K562 (cell line): Measurements from ENCODE around the gene VPS4A. TPM values are rescaled to one million over a fixed set of nuclear protein-coding genes. Genes with fewer than 3 reads are reported as not detected.

Experiments
- GABPA ChIP-seq: fragments of 200-800 bp; sonication (Bioruptor generic); conservative IDR thresholded peaks from 2 replicates; pipeline ENCODE4 v1.6.1; 2016; ENCODE audit warnings: low read depth, missing genetic modification characterization, missing compliant biosample characterization
- HDAC2 ChIP-seq: fragments of 450-650 bp; IDR thresholded peaks from 2 replicates; pipeline ENCODE4 v1.6.1; 2016; ENCODE audit warnings: mild to moderate bottlenecking
- HNRNPL ChIP-seq: fragments of 200-400 bp; formaldehyde crosslinking; IDR thresholded peaks from 2 replicates; pipeline ENCODE4 v1.6.1; 2017; ENCODE audit warnings: low read depth, mild to moderate bottlenecking, low read length
- SMARCA5 ChIP-seq: fragments of 450-650 bp; IDR thresholded peaks from 2 replicates; pipeline ENCODE4 v1.6.1; 2016
- ZBTB1 ChIP-seq: sonication (generic); formaldehyde crosslinking; IDR thresholded peaks from 2 replicates; pipeline ENCODE4 v1.8.1; 2023; ENCODE audit warnings: missing genetic modification reagents, low read depth, mild to moderate bottlenecking, borderline replicate concordance
- ZFX ChIP-seq: sonication (generic); formaldehyde crosslinking; IDR thresholded peaks from 2 replicates; pipeline ENCODE4 v1.8.0; 2022; ENCODE audit warnings: mild to moderate bottlenecking, missing genetic modification reagents, moderate library complexity
- polyA plus RNA-seq, 8 experiments: library from polyadenylated mRNA; depleted of rRNA in 4 of 8; stranded (reverse) in 5 of 8; unstranded in 3 of 8; fragments of >200 nt; fragmentation: Nextera tagmentation in 2 of 8; fragmentation: Illumina TruSeq in 1 of 8; extraction: Ambion mirVana in 2 of 8; extraction: Trizol in 1 of 8; gene quantifications; 2 replicates each; pipeline versions ENCODE4 v1.2.1 to v1.2.3, GENCODE V29; 2011 to 2014; ENCODE audit warnings: inconsistent platforms in 1 of 8, missing spikeins in 1 of 8
- total RNA-seq, 7 experiments: library from RNA; depleted of rRNA in 6 of 7; stranded (reverse); fragments of >200 nt in 6 of 7; fragmentation: Illumina TruSeq in 2 of 7; extraction: Trizol in 2 of 7; gene quantifications; 2 replicates each; pipeline versions ENCODE4 v1.2.1 to v1.2.3, GENCODE V29; 2011 to 2021; ENCODE audit warnings: low replicate concordance in 1 of 7
- TF ChIP-seq, protein P1 (sequence below): fragments of 200-600 bp; sonication (generic); IDR thresholded peaks from one replicate; pipeline ENCODE4 v1.6.1; 2012; ENCODE audit warnings: mild to moderate bottlenecking, low read depth, low read length, inconsistent platforms
- TF ChIP-seq, protein P2 (sequence below): fragments of 250-450 bp; sonication (Bioruptor Pico); IDR thresholded peaks from 2 replicates; pipeline ENCODE4 v1.4.0; 2020; ENCODE audit warnings: mild to moderate bottlenecking, moderate library complexity
- TF ChIP-seq, protein P3 (sequence below): sonication (generic); formaldehyde crosslinking; IDR thresholded peaks from 2 replicates; pipeline ENCODE4 v1.8.0; 2022; ENCODE audit warnings: mild to moderate bottlenecking, missing genetic modification reagents
- TF ChIP-seq, protein P4 (sequence below): sonication (generic); formaldehyde crosslinking; IDR thresholded peaks from 2 replicates; pipeline ENCODE4 v1.8.1; 2023; ENCODE audit warnings: mild to moderate bottlenecking, missing genetic modification reagents, moderate library complexity

The VPS4A gene
- total and polyA plus RNA-seq, 9 of the 15 experiments (the other 6 are each of a cell fraction or from before 2014, with no cell fraction given), result 7.6 to 45.4 (median 29.9) TPM

DNA sequence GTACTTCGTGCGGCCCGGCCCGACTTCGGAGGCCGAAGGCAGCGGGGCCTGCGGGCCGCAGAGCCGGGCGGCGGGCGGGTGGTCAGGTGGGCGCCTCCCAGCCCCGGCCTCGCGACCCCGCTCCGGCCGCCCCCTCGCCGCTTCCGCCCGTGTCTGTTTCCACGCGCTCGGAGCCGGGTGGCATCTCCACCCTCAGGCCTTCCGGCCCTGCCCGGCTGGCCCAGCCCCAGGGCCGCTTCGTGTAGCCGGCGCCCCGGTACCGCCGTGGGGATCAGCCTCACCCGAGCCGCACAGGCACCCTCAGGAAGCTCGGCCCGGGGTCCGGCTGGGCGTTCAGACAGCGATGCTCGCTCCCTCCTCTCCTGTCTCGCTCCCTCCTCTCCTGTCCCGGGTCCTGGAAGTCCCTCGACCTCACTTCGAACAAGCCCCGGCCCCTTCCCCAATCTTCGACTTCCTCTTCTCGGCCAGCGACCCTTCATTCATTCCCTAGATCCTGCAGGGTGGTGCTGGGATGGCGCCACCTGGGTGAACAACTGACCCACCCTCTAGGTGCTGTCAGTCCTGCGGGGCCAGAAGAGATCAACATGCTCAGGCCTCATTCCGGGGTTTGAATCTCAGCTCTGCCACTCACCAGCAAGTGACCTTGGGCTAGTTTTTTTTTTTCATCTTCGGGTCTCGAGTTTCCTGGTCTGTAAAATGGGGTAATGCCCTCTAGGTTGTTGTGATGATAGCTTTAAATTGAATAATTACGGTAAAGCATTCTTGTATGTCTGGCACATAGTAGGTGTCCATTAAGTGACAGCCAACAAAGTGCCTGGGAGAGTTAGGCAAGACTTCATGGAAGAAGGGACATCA lies 610 bp downstream of the VPS4A start (continued):
- TF ChIP-seq GABPA (tag) (peak; percentile 62; the same call in 1 of the 2 replicates), HDAC2 (peak; percentile 48; the same call in 1 of the 2 replicates), ZBTB1 (CRISPR knock-in tag) (peak; percentile 46; the same call in 1 of the 2 replicates), HNRNPL (peak; percentile 66), SMARCA5 (0 out of 2 replicates have a peak, but pooled peaks have one; percentile 29), ZFX (CRISPR knock-in tag) (peak; percentile 63; the same call in 1 of the 2 replicates)
- TF ChIP-seq, protein P1, sequence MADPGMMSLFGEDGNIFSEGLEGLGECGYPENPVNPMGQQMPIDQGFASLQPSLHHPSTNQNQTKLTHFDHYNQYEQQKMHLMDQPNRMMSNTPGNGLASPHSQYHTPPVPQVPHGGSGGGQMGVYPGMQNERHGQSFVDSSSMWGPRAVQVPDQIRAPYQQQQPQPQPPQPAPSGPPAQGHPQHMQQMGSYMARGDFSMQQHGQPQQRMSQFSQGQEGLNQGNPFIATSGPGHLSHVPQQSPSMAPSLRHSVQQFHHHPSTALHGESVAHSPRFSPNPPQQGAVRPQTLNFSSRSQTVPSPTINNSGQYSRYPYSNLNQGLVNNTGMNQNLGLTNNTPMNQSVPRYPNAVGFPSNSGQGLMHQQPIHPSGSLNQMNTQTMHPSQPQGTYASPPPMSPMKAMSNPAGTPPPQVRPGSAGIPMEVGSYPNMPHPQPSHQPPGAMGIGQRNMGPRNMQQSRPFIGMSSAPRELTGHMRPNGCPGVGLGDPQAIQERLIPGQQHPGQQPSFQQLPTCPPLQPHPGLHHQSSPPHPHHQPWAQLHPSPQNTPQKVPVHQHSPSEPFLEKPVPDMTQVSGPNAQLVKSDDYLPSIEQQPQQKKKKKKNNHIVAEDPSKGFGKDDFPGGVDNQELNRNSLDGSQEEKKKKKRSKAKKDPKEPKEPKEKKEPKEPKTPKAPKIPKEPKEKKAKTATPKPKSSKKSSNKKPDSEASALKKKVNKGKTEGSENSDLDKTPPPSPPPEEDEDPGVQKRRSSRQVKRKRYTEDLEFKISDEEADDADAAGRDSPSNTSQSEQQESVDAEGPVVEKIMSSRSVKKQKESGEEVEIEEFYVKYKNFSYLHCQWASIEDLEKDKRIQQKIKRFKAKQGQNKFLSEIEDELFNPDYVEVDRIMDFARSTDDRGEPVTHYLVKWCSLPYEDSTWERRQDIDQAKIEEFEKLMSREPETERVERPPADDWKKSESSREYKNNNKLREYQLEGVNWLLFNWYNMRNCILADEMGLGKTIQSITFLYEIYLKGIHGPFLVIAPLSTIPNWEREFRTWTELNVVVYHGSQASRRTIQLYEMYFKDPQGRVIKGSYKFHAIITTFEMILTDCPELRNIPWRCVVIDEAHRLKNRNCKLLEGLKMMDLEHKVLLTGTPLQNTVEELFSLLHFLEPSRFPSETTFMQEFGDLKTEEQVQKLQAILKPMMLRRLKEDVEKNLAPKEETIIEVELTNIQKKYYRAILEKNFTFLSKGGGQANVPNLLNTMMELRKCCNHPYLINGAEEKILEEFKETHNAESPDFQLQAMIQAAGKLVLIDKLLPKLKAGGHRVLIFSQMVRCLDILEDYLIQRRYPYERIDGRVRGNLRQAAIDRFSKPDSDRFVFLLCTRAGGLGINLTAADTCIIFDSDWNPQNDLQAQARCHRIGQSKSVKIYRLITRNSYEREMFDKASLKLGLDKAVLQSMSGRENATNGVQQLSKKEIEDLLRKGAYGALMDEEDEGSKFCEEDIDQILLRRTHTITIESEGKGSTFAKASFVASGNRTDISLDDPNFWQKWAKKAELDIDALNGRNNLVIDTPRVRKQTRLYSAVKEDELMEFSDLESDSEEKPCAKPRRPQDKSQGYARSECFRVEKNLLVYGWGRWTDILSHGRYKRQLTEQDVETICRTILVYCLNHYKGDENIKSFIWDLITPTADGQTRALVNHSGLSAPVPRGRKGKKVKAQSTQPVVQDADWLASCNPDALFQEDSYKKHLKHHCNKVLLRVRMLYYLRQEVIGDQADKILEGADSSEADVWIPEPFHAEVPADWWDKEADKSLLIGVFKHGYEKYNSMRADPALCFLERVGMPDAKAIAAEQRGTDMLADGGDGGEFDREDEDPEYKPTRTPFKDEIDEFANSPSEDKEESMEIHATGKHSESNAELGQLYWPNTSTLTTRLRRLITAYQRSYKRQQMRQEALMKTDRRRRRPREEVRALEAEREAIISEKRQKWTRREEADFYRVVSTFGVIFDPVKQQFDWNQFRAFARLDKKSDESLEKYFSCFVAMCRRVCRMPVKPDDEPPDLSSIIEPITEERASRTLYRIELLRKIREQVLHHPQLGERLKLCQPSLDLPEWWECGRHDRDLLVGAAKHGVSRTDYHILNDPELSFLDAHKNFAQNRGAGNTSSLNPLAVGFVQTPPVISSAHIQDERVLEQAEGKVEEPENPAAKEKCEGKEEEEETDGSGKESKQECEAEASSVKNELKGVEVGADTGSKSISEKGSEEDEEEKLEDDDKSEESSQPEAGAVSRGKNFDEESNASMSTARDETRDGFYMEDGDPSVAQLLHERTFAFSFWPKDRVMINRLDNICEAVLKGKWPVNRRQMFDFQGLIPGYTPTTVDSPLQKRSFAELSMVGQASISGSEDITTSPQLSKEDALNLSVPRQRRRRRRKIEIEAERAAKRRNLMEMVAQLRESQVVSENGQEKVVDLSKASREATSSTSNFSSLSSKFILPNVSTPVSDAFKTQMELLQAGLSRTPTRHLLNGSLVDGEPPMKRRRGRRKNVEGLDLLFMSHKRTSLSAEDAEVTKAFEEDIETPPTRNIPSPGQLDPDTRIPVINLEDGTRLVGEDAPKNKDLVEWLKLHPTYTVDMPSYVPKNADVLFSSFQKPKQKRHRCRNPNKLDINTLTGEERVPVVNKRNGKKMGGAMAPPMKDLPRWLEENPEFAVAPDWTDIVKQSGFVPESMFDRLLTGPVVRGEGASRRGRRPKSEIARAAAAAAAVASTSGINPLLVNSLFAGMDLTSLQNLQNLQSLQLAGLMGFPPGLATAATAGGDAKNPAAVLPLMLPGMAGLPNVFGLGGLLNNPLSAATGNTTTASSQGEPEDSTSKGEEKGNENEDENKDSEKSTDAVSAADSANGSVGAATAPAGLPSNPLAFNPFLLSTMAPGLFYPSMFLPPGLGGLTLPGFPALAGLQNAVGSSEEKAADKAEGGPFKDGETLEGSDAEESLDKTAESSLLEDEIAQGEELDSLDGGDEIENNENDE, result peak; percentile 30
- TF ChIP-seq, protein P2, sequence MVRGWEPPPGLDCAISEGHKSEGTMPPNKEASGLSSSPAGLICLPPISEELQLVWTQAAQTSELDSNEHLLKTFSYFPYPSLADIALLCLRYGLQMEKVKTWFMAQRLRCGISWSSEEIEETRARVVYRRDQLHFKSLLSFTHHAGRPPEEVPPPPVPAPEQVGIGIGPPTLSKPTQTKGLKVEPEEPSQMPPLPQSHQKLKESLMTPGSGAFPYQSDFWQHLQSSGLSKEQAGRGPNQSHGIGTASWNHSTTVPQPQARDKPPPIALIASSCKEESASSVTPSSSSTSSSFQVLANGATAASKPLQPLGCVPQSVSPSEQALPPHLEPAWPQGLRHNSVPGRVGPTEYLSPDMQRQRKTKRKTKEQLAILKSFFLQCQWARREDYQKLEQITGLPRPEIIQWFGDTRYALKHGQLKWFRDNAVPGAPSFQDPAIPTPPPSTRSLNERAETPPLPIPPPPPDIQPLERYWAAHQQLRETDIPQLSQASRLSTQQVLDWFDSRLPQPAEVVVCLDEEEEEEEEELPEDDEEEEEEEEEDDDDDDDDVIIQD, result no peak
- TF ChIP-seq, protein P3, sequence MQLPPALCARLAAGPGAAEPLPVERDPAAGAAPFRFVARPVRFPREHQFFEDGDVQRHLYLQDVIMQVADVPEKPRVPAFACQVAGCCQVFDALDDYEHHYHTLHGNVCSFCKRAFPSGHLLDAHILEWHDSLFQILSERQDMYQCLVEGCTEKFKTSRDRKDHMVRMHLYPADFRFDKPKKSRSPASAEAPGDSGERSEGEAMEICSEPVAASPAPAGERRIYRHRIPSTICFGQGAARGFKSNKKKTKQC (CRISPR knock-in tag), result peak; percentile 48; the same call in 1 of the 2 replicates
- TF ChIP-seq, protein P4, sequence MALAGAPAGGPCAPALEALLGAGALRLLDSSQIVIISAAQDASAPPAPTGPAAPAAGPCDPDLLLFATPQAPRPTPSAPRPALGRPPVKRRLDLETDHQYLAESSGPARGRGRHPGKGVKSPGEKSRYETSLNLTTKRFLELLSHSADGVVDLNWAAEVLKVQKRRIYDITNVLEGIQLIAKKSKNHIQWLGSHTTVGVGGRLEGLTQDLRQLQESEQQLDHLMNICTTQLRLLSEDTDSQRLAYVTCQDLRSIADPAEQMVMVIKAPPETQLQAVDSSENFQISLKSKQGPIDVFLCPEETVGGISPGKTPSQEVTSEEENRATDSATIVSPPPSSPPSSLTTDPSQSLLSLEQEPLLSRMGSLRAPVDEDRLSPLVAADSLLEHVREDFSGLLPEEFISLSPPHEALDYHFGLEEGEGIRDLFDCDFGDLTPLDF (CRISPR knock-in tag), result 0 out of 2 replicates have a peak, but pooled peaks have one; percentile 4
